HFFc6 (cell line): ENCODE measurements around the gene CTNND2. TPM values are rescaled to one million over a fixed set of nuclear protein-coding genes. Genes with fewer than 3 reads are reported as not detected.

ENCODE experiments used
- DNase-seq: peaks from one replicate; pipeline ENCODE4 v3.0.0-alpha.2; 2018
- H3K27ac Mint-ChIP-seq: 2 replicates; pipeline ENCODE4 v1.8.0; 2020; ENCODE audit warnings: mild to moderate bottlenecking, mixed read lengths
- H3K27me3 Mint-ChIP-seq: 2 replicates; pipeline ENCODE4 v1.8.0; 2021; ENCODE audit warnings: mild to moderate bottlenecking, moderate library complexity, mixed read lengths; ENCODE audit not compliant: insufficient read depth
- H3K36me3 Mint-ChIP-seq: 2 replicates; pipeline ENCODE4 v1.8.0; 2021; ENCODE audit warnings: low read depth, mixed read lengths
- H3K4me1 Mint-ChIP-seq: 2 replicates; pipeline ENCODE4 v1.8.0; 2020; ENCODE audit warnings: low read depth, mixed read lengths
- H3K4me3 Mint-ChIP-seq: 2 replicates; pipeline ENCODE4 v1.8.0; 2020; ENCODE audit warnings: mild to moderate bottlenecking, moderate library complexity, mixed read lengths
- H3K9me3 Mint-ChIP-seq: 2 replicates; pipeline ENCODE4 v1.8.0; 2020; ENCODE audit warnings: mild to moderate bottlenecking, mixed read lengths
- CTCF ChIP-seq: fragments of 200-600 bp; sonication (generic); IDR thresholded peaks from 2 replicates; pipeline ENCODE4 v1.5.0; 2021; ENCODE audit warnings: antibody characterized with exemption, mild to moderate bottlenecking
- total RNA-seq, 6 experiments: library from RNA; stranded (reverse); fragmentation: NEBNext Ultra II Directional; extraction: Animal tissue kit (Norgen Biotek cat#: 25700); gene quantifications; 2 replicates in 1 of 6; 3 replicates in 5 of 6; pipeline ENCODE4 v1.2.3, GENCODE V29; 2021

Gene CTNND2
- total RNA-seq, 6 experiments from 2014 or later: not detected

GRCh38 chr5:11180890-11181289 is 723.4 kb downstream of the CTNND2 start:
- H3K4me1 Mint-ChIP-seq: no peaks in the 10 kb centered on the region
- peaks cover 1% of the 10 kb centered on the region; the same call in 1 of the 2 replicates for H3K27me3 Mint-ChIP-seq
- DNase-seq: no peak
- H3K9me3 Mint-ChIP-seq: no peaks in the 10 kb centered on the region
- no peak overlapping the region for H3K4me3 Mint-ChIP-seq
- TF ChIP-seq CTCF: no peak
- no peaks in the 10 kb centered on the region for H3K36me3 Mint-ChIP-seq
- no peak overlapping the region for H3K27ac Mint-ChIP-seq

- no peak overlapping the region for H3K27ac Mint-ChIP-seq
- H3K9me3 Mint-ChIP-seq: no peaks in the 10 kb centered on the region
- H3K4me3 Mint-ChIP-seq: no peak overlapping the region
- no peaks in the 10 kb centered on the region for H3K4me1 Mint-ChIP-seq
- peaks cover 7% of the 10 kb centered on the region for H3K27me3 Mint-ChIP-seq
- TF ChIP-seq CTCF: no peak
- no peak for DNase-seq
- H3K36me3 Mint-ChIP-seq: no peaks in the 10 kb centered on the region
Measured at GRCh38 chr5:11177999-11178711, 726.1 kb downstream of the CTNND2 start.

GRCh38 chr5:11174591-11174990 is 729.7 kb downstream of the CTNND2 start:
- no peak for DNase-seq
- Mint-ChIP-seq H3K4me1 (no peaks in the 10 kb centered on the region), H3K36me3 (no peaks in the 10 kb centered on the region), H3K27ac (no peak overlapping the region), H3K9me3 (no peaks in the 10 kb centered on the region), H3K4me3 (no peak overlapping the region), H3K27me3 (peaks cover 11% of the 10 kb centered on the region)
- TF ChIP-seq CTCF: no peak

GRCh38 chr5:11172484-11172883 is 731.8 kb downstream of the CTNND2 start:
- Mint-ChIP-seq H3K36me3 (no peaks in the 10 kb centered on the region), H3K27me3 (peaks cover 11% of the 10 kb centered on the region), H3K27ac (no peak overlapping the region), H3K4me3 (no peak overlapping the region), H3K9me3 (no peaks in the 10 kb centered on the region), H3K4me1 (no peaks in the 10 kb centered on the region)
- DNase-seq: no peak
- no peak for TF ChIP-seq CTCF

- no peak overlapping the region for H3K4me3 Mint-ChIP-seq
- no peak for TF ChIP-seq CTCF
- H3K9me3 Mint-ChIP-seq: no peaks in the 10 kb centered on the region
- H3K27me3 Mint-ChIP-seq: peaks cover 11% of the 10 kb centered on the region
- no peaks in the 10 kb centered on the region for H3K4me1 Mint-ChIP-seq
- H3K36me3 Mint-ChIP-seq: no peaks in the 10 kb centered on the region
- DNase-seq: no peak
- no peak overlapping the region for H3K27ac Mint-ChIP-seq
Measured at GRCh38 chr5:11171236-11171635, 733.0 kb downstream of the CTNND2 start.
